Tibial nerve (tissue), 4 donors: ENCODE data around the gene ECT2L. TPM values are rescaled to one million over a fixed set of nuclear protein-coding genes. Genes with fewer than 3 reads are reported as not detected.

Source experiments
- DNase-seq, 2 donors: peaks; one replicate each; pipeline ENCODE4 v3.0.0-alpha.2; 2019; ENCODE audit warnings: low spot score in 2 of 2
- H3K27ac ChIP-seq, 4 donors: fragments of 200-600 bp; sonication (generic) in 3 of 4; one replicate each; pipeline ENCODE4 v1.5.1; 2017 to 2019; ENCODE audit warnings: mild to moderate bottlenecking in 1 of 4
- H3K27me3 ChIP-seq, 2 donors: fragments of 200-600 bp; sonication (generic) in 1 of 2; one replicate each; pipeline versions ENCODE4 v1.5.1 to v1.6.0; 2017 to 2019
- H3K36me3 ChIP-seq, 3 donors: fragments of 200-600 bp; sonication (generic); one replicate each; pipeline ENCODE4 v1.5.1; 2018 to 2019
- H3K4me1 ChIP-seq, 4 donors: fragments of 200-600 bp; sonication (generic) in 3 of 4; one replicate each; pipeline ENCODE4 v1.5.1; 2017 to 2019
- H3K4me3 ChIP-seq, 4 donors: fragments of 200-600 bp; sonication (generic) in 3 of 4; one replicate each; pipeline ENCODE4 v1.5.1; 2017 to 2019; ENCODE audit warnings: mild to moderate bottlenecking in 1 of 4, moderate library complexity in 1 of 4
- H3K9me3 ChIP-seq, 4 donors: fragments of 200-600 bp; sonication (generic) in 3 of 4; one replicate each; pipeline ENCODE4 v1.5.1; 2017 to 2019
- CTCF ChIP-seq, 5 experiments: fragments of 200-600 bp in 3 of 5; fragments of 450-650 bp in 2 of 5; sonication (generic) in 3 of 5; IDR thresholded peaks; one replicate each; pipeline ENCODE4 v1.5.1; 2016 to 2019; ENCODE audit warnings: antibody characterized with exemption in 5 of 5, mild to moderate bottlenecking in 3 of 5, moderate library complexity in 2 of 5
- EP300 ChIP-seq, 2 donors: sonication (generic); formaldehyde crosslinking; IDR thresholded peaks; one replicate each; pipeline ENCODE4 v1.6.1; 2017; ENCODE audit warnings: antibody characterized with exemption in 2 of 2, mild to moderate bottlenecking in 1 of 2
- POLR2A ChIP-seq, 2 donors: fragments of 450-650 bp; IDR thresholded peaks; one replicate each; pipeline ENCODE4 v1.6.1; 2017; ENCODE audit warnings: antibody characterized with exemption in 2 of 2, mild to moderate bottlenecking in 2 of 2, moderate library complexity in 2 of 2
- WGBS, 2 donors: methylation state at CpG; one replicate each; pipeline ENCODE4 v1.1.5; 2018; 5-methylcytosine and 5-hydroxymethylcytosine counted together
- total RNA-seq, 4 donors: library from RNA; depleted of rRNA; stranded (reverse); fragments of >200 nt; gene quantifications; one replicate each; pipeline ENCODE4 v1.1.0, GENCODE V29; 2016

Gene ECT2L
- total RNA-seq, 4 donors from 2014 or later: 0.21 to 1.1 (median 0.30) TPM; not detected in 1

- no peak overlapping the region for H3K27ac ChIP-seq
Measured at GRCh38 chr6:138864343-138864890, 68.5 kb downstream of the ECT2L start.

DNA sequence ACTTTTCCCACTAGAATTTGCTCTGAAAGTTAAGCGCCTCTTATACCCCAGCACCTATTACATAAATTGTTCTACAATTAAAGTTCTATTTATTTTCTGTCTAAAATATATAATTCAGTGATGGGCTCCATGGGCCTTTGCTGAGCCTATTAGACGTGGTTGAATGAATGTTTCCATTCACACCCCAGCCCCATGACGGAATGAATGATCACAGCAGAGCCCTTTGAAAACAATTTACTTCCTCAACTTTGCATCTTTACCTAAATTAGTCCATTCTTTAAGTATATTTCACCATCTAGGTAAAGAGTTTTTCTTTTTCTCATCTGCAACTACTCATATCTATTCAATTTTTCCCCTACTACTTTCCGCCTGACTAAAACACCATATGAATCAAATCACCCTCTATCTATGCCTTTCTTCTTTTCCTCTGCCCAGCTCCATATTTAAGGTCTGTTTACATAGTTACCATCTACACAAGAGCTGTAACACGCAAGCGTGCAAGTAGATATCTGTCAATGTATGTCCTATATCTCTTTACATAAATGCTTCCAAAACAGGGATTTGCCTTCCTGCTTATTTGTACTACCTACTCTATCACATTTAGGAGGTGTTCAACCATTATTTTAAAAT is 69.7 kb downstream of the ECT2L start:
- Histone ChIP-seq H3K4me3 (no peak overlapping the region), H3K27me3 (no peaks in the 10 kb centered on the region), H3K9me3 (no peaks in the 10 kb centered on the region), H3K4me1 (no peaks in the 10 kb centered on the region), H3K36me3 (no peaks in the 10 kb centered on the region), H3K27ac (no peak overlapping the region)
- TF ChIP-seq CTCF (IDR thresholded peaks at IDR 0.05): no peak
- no peak for TF ChIP-seq POLR2A (IDR thresholded peaks at IDR 0.05)
- TF ChIP-seq EP300 (IDR thresholded peaks at IDR 0.05): no peak
- no peak for DNase-seq
- 87 to 89% methylated on average over 6 of the region's 6 CpGs for WGBS, 2 donors

More at GRCh38 chr6:138864343-138864890, 68.5 kb downstream of the ECT2L start:
- Histone ChIP-seq H3K36me3 (no peaks in the 10 kb centered on the region), H3K27me3 (no peaks in the 10 kb centered on the region), H3K4me1 (no peaks in the 10 kb centered on the region), H3K4me3 (no peak overlapping the region), H3K9me3 (no peaks in the 10 kb centered on the region)
- 58 to 63% methylated on average over 6 of the region's 6 CpGs for WGBS, 2 donors
- no peak for DNase-seq
- TF ChIP-seq CTCF (IDR thresholded peaks at IDR 0.05): no peak
- no peak for TF ChIP-seq POLR2A (IDR thresholded peaks at IDR 0.05)
- no peak for TF ChIP-seq EP300 (IDR thresholded peaks at IDR 0.05)

- Histone ChIP-seq H3K4me3 (no peak overlapping the region), H3K9me3 (no peaks in the 10 kb centered on the region), H3K27ac (no peak overlapping the region), H3K4me1 (no peaks in the 10 kb centered on the region), H3K27me3 (no peaks in the 10 kb centered on the region), H3K36me3 (no peaks in the 10 kb centered on the region)
- no peak for TF ChIP-seq CTCF (IDR thresholded peaks at IDR 0.05)
- no peak for TF ChIP-seq POLR2A (IDR thresholded peaks at IDR 0.05)
- TF ChIP-seq EP300 (IDR thresholded peaks at IDR 0.05): no peak
- DNase-seq: no peak
Measured at GRCh38 chr6:138868181-138868580, 72.3 kb downstream of the ECT2L start.

- Histone ChIP-seq H3K4me3 (no peak overlapping the region), H3K27ac (no peak overlapping the region), H3K36me3 (no peaks in the 10 kb centered on the region), H3K9me3 (no peaks in the 10 kb centered on the region), H3K4me1 (no peaks in the 10 kb centered on the region), H3K27me3 (no peaks in the 10 kb centered on the region)
- WGBS, 2 donors: 78 to 87% methylated on average over 4 of the region's 4 CpGs
- TF ChIP-seq CTCF (IDR thresholded peaks at IDR 0.05) (no peak), EP300 (IDR thresholded peaks at IDR 0.05) (no peak), POLR2A (IDR thresholded peaks at IDR 0.05) (no peak)
- DNase-seq: no peak
Measured at GRCh38 chr6:138869398-138869797, 73.5 kb downstream of the ECT2L start.

DNA sequence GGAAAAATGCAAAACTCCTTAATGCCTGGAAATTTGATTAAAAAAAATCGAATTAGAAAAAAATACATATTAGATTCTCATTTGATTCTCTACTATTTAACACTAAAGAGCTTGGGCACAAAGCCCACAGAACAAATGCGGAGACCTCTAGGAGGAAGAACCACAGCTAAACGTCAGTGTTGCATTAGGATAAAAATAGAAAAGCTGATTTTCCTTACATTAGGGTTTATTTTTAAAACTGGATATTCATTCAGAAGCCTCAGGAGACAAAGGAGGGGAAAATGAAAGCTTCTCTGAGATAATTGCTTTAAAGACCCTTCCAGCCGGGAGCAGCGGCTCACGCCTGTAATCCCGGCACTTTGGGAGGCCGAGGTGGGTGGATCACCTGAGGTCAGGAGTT is 77.3 kb downstream of the ECT2L start:
- no peak overlapping the region for H3K4me3 ChIP-seq
- H3K36me3 ChIP-seq: no peaks in the 10 kb centered on the region
- no peaks in the 10 kb centered on the region for H3K4me1 ChIP-seq
- no peak for TF ChIP-seq POLR2A (IDR thresholded peaks at IDR 0.05)
- TF ChIP-seq CTCF (IDR thresholded peaks at IDR 0.05): no peak
- TF ChIP-seq EP300 (IDR thresholded peaks at IDR 0.05): no peak
- DNase-seq: no peak
- 54 to 58% methylated on average over 8 of the region's 8 CpGs for WGBS, 2 donors
- no peaks in the 10 kb centered on the region for H3K27me3 ChIP-seq
- H3K9me3 ChIP-seq: no peaks in the 10 kb centered on the region
- no peak overlapping the region for H3K27ac ChIP-seq
